Naive thymus-derived CD8-positive, alpha-beta T cell (primary cell): Measurements from ENCODE around the gene CMIP. TPM values are rescaled to one million over a fixed set of nuclear protein-coding genes. Genes with fewer than 3 reads are reported as not detected.
"Not testable (repeated sequence)": the region's sequence is repeated elsewhere in the genome, so short reads cannot be mapped to it uniquely, and the experiment has no call there.

Source experiments
- ATAC-seq, 2 donors: fragments of 150-1000 bp; cut with Tn5 transposase in 1 of 2; sonication (Bioruptor Pico), chemical (Tn5 transposase) in 1 of 2; 1 replicate in 1 of 2; 2 replicates in 1 of 2; pipeline ENCODE4 v1.10.0; 2021; ENCODE audit warnings: mild to moderate bottlenecking in 2 of 2, moderate library complexity in 2 of 2
- POLR2A ChIA-PET: fragments of 350-600 bp; sonication (Branson Sonifier 250); formaldehyde crosslinking; loops from one replicate; lab custom pipeline; 2021; ENCODE audit warnings: antibody characterized with exemption; lab: Charles Lee
- DNase-seq, 10 donors: peaks; one replicate each; pipeline versions ENCODE4 v3.0.0 to v3.0.0-alpha.2; 2020 to 2022
- H3K27ac Mint-ChIP-seq, 10 donors: one replicate each; pipeline ENCODE4 v1.8.0; 2020 to 2022; ENCODE audit warnings: mild to moderate bottlenecking in 10 of 10, mixed read lengths in 10 of 10, moderate library complexity in 4 of 10, inconsistent platforms in 1 of 10
- H3K27me3 Mint-ChIP-seq, 5 donors: one replicate each; pipeline ENCODE4 v1.8.0; 2021 to 2022; ENCODE audit warnings: mixed read lengths in 5 of 5
- H3K36me3 Mint-ChIP-seq, 3 donors: one replicate each; pipeline ENCODE4 v1.8.0; 2020 to 2022; ENCODE audit warnings: mixed read lengths in 3 of 3, mild to moderate bottlenecking in 2 of 3, inconsistent platforms in 1 of 3
- H3K4me1 Mint-ChIP-seq, 4 donors: one replicate each; pipeline ENCODE4 v1.8.0; 2021 to 2022; ENCODE audit warnings: mixed read lengths in 4 of 4
- H3K4me3 Mint-ChIP-seq, 10 donors: one replicate each; pipeline ENCODE4 v1.8.0; 2020 to 2022; ENCODE audit warnings: mild to moderate bottlenecking in 10 of 10, mixed read lengths in 10 of 10, moderate library complexity in 6 of 10, inconsistent platforms in 1 of 10
- H3K9me3 Mint-ChIP-seq, 9 donors: one replicate each; pipeline ENCODE4 v1.8.0; 2020 to 2022; ENCODE audit warnings: mixed read lengths in 9 of 9, mild to moderate bottlenecking in 3 of 9, inconsistent platforms in 1 of 9, moderate library complexity in 1 of 9
- polyA plus RNA-seq, 3 donors: library from polyadenylated mRNA; unstranded; fragments of 300-500 nt; fragmentation: Illumina TruSeq; gene quantifications; one replicate each; pipeline ENCODE4 v1.2.3, GENCODE V29; 2021
- total RNA-seq, 8 experiments: library from RNA in 2 of 8; stranded (reverse) in 2 of 8; gene quantifications; one replicate each; pipeline ENCODE4 v1.2.3 and lab custom pipeline; 2021 to 2026

Gene CMIP
- total and polyA plus RNA-seq, 5 experiments from 2014 or later, result 0.31 to 41.5 (median 1.3) TPM

DNA sequence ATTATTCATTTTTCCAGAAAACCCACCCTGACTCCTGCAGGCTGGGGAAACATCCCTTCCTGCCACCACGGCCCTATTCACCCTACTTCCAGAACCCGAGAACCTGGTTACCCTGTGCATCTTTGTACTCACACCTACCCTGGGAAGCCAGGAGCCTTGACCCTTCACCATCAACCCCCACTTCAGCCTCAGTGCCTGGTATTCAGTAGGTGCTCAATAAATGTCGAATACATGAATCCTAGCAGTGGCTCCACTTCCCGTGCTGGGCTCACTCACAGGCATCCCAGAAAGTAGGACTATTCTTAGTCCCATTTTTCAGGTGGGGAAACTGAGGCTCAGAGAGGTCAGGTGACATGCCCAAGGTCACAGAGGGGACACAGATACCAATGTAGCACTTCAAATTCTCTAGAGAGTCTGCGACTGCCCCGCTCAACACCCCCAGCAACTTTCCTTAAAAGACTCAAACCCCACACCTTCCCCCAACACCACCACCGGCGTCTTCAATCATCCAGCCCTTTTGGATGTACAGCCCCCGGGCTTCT, 36.1 kb upstream of the CMIP start:
- no peak for DNase-seq
- Mint-ChIP-seq H3K27ac (peak overlapping the region in 3 of 10 donors; percentile 43 to 81 (median 65)), H3K4me3 (no peak overlapping the region), H3K36me3 (no peaks in the 10 kb centered on the region), H3K4me1 (peaks cover 0 to 2% (median under 1%) of the 10 kb centered on the region in 4 donors), H3K27me3 (no peaks in the 10 kb centered on the region), H3K9me3 (no peaks in the 10 kb centered on the region)
- ATAC-seq, result no peak
- POLR2A ChIA-PET, result no interaction called here

DNA sequence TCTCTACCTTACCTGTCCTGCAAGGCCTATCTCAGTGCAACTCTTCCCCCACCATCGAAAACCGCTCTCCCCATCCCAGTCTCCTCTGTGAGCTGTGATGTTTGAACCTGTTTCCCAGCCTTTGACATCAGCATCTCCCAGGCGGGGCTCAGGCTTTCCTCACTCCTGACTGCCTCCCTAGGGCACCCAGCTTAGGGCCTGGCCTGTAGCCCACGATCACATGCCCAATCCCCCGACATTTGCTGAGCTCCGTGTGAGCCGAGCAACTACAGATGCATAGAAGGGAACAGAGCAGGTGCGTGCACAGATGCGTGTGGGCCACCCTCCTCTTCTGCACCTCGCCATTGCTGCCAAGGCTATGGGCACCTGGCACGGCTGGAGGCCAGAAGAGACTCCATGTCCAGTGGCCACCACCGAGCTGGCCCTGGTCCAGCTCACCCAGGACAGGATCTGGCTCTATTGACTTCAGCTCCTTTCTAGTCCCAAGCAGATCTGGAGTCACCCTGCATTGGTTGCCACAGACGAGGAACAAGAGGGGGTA, 35.5 kb upstream of the CMIP start:
- DNase-seq (no peak), ATAC-seq (no peak)
- no peaks in the 10 kb centered on the region for H3K36me3 Mint-ChIP-seq
- H3K27me3 Mint-ChIP-seq, result no peaks in the 10 kb centered on the region
- peak overlapping the region in 2 of 10 donors; percentile 65 to 81 for H3K27ac Mint-ChIP-seq
- POLR2A ChIA-PET, result no interaction called here
- H3K9me3 Mint-ChIP-seq, result no peaks in the 10 kb centered on the region
- H3K4me1 Mint-ChIP-seq, result peaks cover 0 to 2% (median 0%) of the 10 kb centered on the region in 4 donors
- H3K4me3 Mint-ChIP-seq, result peak overlapping the region in 1 of 10 donors; percentile 45

- no peak overlapping the region for H3K27ac Mint-ChIP-seq
- no peaks in the 10 kb centered on the region for H3K9me3 Mint-ChIP-seq
- POLR2A ChIA-PET, result interaction anchor here (0.6 to 0.7 kb wide), 2 partner anchors 309 to 319 kb away, joined by 3 to 4 read pairs; no protein-coding TSS in a partner anchor
- ATAC-seq (no peak), DNase-seq (no peak)
- no peaks in the 10 kb centered on the region for H3K36me3 Mint-ChIP-seq
- no peaks in the 10 kb centered on the region for H3K27me3 Mint-ChIP-seq
- H3K4me3 Mint-ChIP-seq, result no peak overlapping the region
- H3K4me1 Mint-ChIP-seq, result peaks cover 0 to 3% (median 1%) of the 10 kb centered on the region in 4 donors
Measured at GRCh38 chr16:81410643-81411293, 33.8 kb upstream of the CMIP start.

GRCh38 chr16:81413245-81413990, 31.2 kb upstream of the CMIP start:
- H3K4me3 Mint-ChIP-seq, result no peak overlapping the region
- ATAC-seq (no peak), DNase-seq (no peak)
- H3K36me3 Mint-ChIP-seq, result no peaks in the 10 kb centered on the region
- H3K27me3 Mint-ChIP-seq, result no peaks in the 10 kb centered on the region
- H3K9me3 Mint-ChIP-seq, result no peaks in the 10 kb centered on the region
- POLR2A ChIA-PET, result no interaction called here
- no peak overlapping the region for H3K27ac Mint-ChIP-seq
- peaks cover 0 to 3% (median 1%) of the 10 kb centered on the region in 4 donors for H3K4me1 Mint-ChIP-seq

DNA sequence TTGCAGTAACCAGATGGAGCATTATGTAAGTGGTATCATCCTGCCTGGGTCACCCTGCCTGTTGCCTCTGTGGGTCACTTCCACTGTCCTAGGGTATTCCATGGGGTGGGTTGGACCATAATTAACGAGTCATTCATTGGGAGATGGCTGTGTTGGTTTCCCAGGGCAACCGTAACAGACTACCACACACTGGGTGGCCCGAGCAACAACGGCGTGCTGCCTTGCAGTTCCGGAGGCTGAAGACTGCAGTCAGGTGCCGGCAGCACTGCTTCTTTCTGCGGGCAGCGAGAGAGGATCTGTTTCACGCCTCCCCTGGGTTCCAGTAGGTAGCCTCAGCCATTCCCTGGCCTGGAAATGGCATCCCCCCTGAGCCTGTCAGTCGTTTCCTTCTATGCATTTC, 28.9 kb upstream of the CMIP start:
- Mint-ChIP-seq H3K27me3 (no peaks in the 10 kb centered on the region), H3K4me3 (no peak overlapping the region), H3K36me3 (no peaks in the 10 kb centered on the region), H3K9me3 (no peaks in the 10 kb centered on the region), H3K4me1 (peaks cover 0 to 3% (median 1%) of the 10 kb centered on the region in 4 donors), H3K27ac (no peak overlapping the region)
- no peak for DNase-seq
- ATAC-seq, result no peak
- POLR2A ChIA-PET, result no interaction called here

GRCh38 chr16:81416749-81417148, 27.9 kb upstream of the CMIP start:
- H3K4me3 Mint-ChIP-seq, result no peak overlapping the region
- H3K4me1 Mint-ChIP-seq, result peaks cover 0 to 5% (median 1%) of the 10 kb centered on the region in 4 donors
- no peaks in the 10 kb centered on the region for H3K9me3 Mint-ChIP-seq
- no peaks in the 10 kb centered on the region for H3K36me3 Mint-ChIP-seq
- no peaks in the 10 kb centered on the region for H3K27me3 Mint-ChIP-seq
- no peak for DNase-seq
- POLR2A ChIA-PET, result no interaction called here
- no peak for ATAC-seq
- peak overlapping the region in 1 of 10 donors; percentile 62 for H3K27ac Mint-ChIP-seq

DNA sequence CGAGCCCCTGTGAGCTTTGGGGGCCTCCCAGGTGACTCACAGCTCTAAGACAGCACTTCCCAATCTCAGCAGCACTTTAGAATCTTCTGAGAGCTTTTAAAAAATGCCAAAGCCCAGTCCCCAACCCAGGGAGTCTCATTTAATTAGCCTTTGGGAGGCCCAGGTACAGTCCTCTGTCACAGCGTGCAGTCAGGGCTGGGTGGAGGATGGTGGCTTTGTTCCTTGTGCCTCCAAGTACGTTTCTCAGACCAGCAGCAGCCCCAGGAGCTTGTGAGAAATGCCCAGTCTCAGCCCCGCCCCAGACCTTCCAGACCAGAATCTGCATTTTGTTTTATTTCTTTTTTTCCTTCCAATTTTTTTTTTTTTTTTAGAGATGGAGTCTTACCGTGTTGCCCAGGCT, 27.4 kb upstream of the CMIP start:
- H3K4me3 Mint-ChIP-seq, result no peak overlapping the region
- ATAC-seq (no peak), DNase-seq (no peak)
- POLR2A ChIA-PET, result no interaction called here
- no peak overlapping the region for H3K27ac Mint-ChIP-seq
- H3K36me3 Mint-ChIP-seq, result no peaks in the 10 kb centered on the region
- no peaks in the 10 kb centered on the region for H3K27me3 Mint-ChIP-seq
- peaks cover 0 to 5% (median 1%) of the 10 kb centered on the region in 4 donors for H3K4me1 Mint-ChIP-seq
- H3K9me3 Mint-ChIP-seq, result no peaks in the 10 kb centered on the region

GRCh38 chr16:81419806-81420205, 24.8 kb upstream of the CMIP start:
- peaks cover 3 to 8% (median 6%) of the 10 kb centered on the region in 4 donors for H3K4me1 Mint-ChIP-seq
- POLR2A ChIA-PET, result no interaction called here
- DNase-seq (no peak), ATAC-seq (no peak)
- no peak overlapping the region for H3K4me3 Mint-ChIP-seq
- H3K36me3 Mint-ChIP-seq, result no peaks in the 10 kb centered on the region
- no peaks in the 10 kb centered on the region for H3K27me3 Mint-ChIP-seq
- H3K27ac Mint-ChIP-seq, result no peak overlapping the region
- no peaks in the 10 kb centered on the region for H3K9me3 Mint-ChIP-seq

DNA sequence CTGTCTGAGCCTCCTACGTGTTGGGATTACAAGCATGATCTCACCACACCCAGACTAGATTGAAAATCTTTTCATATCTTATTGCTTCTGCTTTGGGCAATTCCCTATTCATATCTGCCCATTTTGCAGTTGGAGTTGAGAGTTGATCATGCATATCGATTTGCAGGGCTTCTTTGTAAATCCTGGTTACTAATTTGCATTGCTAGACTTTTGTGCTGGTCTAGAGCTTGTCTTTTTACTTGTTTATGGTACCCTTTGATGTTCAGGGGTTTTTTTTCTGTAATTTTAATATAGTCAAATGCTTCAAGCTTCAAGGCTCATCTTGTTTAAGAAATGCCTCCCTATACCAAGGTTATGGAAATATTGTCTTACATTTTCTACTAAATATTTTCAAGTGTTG, 23.5 kb upstream of the CMIP start:
- H3K9me3 Mint-ChIP-seq, result no peaks in the 10 kb centered on the region
- no peaks in the 10 kb centered on the region for H3K27me3 Mint-ChIP-seq
- no peak overlapping the region for H3K27ac Mint-ChIP-seq
- POLR2A ChIA-PET, result no interaction called here
- H3K4me3 Mint-ChIP-seq, result no peak overlapping the region
- no peaks in the 10 kb centered on the region for H3K36me3 Mint-ChIP-seq
- DNase-seq, result no peak
- no peak for ATAC-seq
- H3K4me1 Mint-ChIP-seq, result peaks cover 5 to 16% (median 11%) of the 10 kb centered on the region in 4 donors

- POLR2A ChIA-PET, result no interaction called here
- H3K9me3 Mint-ChIP-seq, result no peaks in the 10 kb centered on the region
- peaks cover 5 to 16% (median 11%) of the 10 kb centered on the region in 4 donors for H3K4me1 Mint-ChIP-seq
- DNase-seq (no peak), ATAC-seq (no peak)
- no peak overlapping the region for H3K27ac Mint-ChIP-seq
- no peaks in the 10 kb centered on the region for H3K27me3 Mint-ChIP-seq
- no peaks in the 10 kb centered on the region for H3K36me3 Mint-ChIP-seq
- H3K4me3 Mint-ChIP-seq, result no peak overlapping the region
Measured at GRCh38 chr16:81421536-81421935, 23.1 kb upstream of the CMIP start.

DNA sequence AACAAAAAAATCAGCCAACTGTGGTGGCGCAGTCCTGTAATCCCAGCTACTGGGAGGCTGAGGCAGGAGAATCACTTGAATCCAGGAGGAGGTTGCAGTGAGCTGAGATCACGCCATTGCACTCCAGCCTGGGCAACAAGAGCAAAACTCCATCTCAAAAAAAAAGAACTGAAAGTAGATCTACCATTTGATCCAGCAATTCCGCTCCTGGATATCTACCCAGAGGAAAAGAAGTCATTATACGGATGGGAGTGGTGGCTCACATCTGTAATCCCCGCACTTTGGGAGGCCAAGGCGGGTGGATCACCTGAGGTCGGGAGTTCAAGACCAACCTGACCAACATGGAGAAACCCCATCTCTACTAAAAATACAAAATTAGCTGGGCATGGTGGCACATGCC, 22.5 kb upstream of the CMIP start:
- H3K4me3 Mint-ChIP-seq, POLR2A ChIA-PET, H3K9me3 Mint-ChIP-seq, H3K27me3 Mint-ChIP-seq, H3K27ac Mint-ChIP-seq, H3K36me3 Mint-ChIP-seq, ATAC-seq, DNase-seq: not testable (repeated sequence)
- peaks cover 5 to 16% (median 11%) of the 10 kb centered on the region in 4 donors for H3K4me1 Mint-ChIP-seq

- Mint-ChIP-seq H3K4me3 (no peak overlapping the region), H3K27me3 (no peaks in the 10 kb centered on the region), H3K9me3 (no peaks in the 10 kb centered on the region), H3K36me3 (no peaks in the 10 kb centered on the region), H3K27ac (peak overlapping the region in 2 of 10 donors; percentile 69 to 82), H3K4me1 (peaks cover 9 to 20% (median 13%) of the 10 kb centered on the region in 4 donors)
- no peak for DNase-seq
- POLR2A ChIA-PET, result interaction anchor here (0.6 to 1.1 kb wide), 4 partner anchors 40 to 266 kb away, joined by 3 to 6 read pairs (median 4); no protein-coding TSS in a partner anchor
- peak in 1 of 2 donors; percentile 43 for ATAC-seq
Measured at GRCh38 chr16:81424771-81425170, 19.8 kb upstream of the CMIP start.

GRCh38 chr16:81427219-81427618, 17.4 kb upstream of the CMIP start:
- POLR2A ChIA-PET, result no interaction called here
- no peaks in the 10 kb centered on the region for H3K36me3 Mint-ChIP-seq
- no peak overlapping the region for H3K4me3 Mint-ChIP-seq
- DNase-seq, result no peak
- no peak for ATAC-seq
- no peaks in the 10 kb centered on the region for H3K27me3 Mint-ChIP-seq
- H3K4me1 Mint-ChIP-seq, result peaks cover 7 to 22% (median 14%) of the 10 kb centered on the region in 4 donors
- H3K9me3 Mint-ChIP-seq, result no peaks in the 10 kb centered on the region
- peak overlapping the region in 2 of 10 donors; percentile 25 to 79 for H3K27ac Mint-ChIP-seq
